Midbrain (tissue), 1 donor: Measurements from ENCODE around the gene RPL4.
A peak's percentile ranks its signal among the peaks of the same experiment; 100 is the strongest.
"Not testable (repeated sequence)": the region's sequence is repeated elsewhere in the genome, so short reads cannot be mapped to it uniquely, and the experiment has no call there.

ENCODE experiments used
- DNase-seq: peaks from one replicate; lab custom pipeline; 2025; lab: John Stamatoyannopoulos, UW

Gene RPL4

DNA sequence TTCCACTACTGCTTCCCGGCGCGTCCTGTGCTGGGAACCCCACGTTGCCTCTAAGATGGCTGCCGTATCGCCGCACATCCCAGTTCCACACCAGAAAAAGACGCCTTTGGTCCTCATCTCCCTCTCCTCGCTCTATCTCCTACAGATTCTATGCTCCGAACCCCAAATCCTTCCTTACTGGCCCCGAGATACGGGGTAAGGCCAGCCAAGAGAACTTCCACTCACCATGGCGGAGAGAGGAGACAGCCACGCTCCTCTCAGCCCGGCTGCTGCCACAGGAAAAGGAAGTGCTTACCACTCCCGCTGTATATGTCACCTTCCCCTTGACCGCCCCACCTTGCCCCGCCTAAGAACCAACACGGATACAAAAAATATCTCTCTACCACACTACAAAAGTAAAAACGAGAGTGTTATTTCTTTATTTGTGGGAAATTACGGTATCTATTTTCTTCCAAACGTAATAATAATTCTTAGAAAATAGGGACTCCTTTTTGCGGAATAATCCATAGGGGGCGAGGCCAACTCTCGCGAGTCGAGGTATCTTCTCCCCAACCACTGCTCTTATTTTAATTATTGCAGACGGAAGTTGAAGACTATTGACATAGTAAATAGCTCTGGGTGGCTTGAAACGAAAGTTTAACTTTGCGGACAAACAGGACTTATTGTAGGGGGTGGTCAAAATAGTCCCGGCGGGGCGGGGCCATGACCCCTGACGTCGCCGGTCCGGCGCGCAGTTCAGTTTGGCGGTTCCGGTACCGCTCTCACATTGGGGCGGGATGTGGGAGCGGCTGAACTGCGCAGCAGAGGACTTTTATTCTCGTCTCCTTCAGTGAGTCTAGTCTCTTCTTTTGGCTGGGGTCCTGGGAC, at the start of gene RPL4, which contains the start of gene ZWILCH:
Gene RPL4 (minus strand): TSS at position 293 of the 867 bp plus-strand sequence. CDS start 65 bp downstream, at position 228.
Gene ZWILCH (plus strand): TSS at position 764 of the 867 bp plus-strand sequence. CDS start 13 bp downstream, at position 777.
- peak; percentile 79 for DNase-seq

DNA sequence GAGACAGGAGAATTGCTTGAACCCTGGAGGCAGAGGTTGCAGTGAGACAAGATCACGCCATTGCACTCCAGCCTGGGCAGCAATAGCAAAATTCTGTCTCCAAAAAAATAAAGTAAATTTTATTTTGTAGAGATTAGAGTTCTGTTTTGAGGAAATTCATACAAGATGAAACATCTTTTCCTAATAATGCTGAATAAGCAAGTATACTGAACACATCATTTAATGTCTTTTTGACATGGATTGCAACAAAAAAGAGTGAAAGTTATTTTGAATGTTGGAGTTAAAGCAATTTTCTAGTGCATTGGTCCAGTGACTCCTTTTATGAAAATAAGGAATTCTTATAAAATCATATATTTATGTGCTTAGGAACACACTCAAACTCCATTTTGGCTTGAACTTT, 40.6 kb upstream of the RPL4 start:
- DNase-seq = no peak

GRCh38 chr15:66542896-66543295, 38.2 kb upstream of the RPL4 start:
- DNase-seq = no peak

GRCh38 chr15:66535056-66535455, 30.4 kb upstream of the RPL4 start:
- DNase-seq = no peak

GRCh38 chr15:66524838-66525237, 20.2 kb upstream of the RPL4 start:
- peak; percentile 7 for DNase-seq

GRCh38 chr15:66523926-66524325, 19.3 kb upstream of the RPL4 start:
- no peak for DNase-seq

GRCh38 chr15:66515901-66516322, 11.3 kb upstream of the RPL4 start:
- no peak for DNase-seq

- DNase-seq = no peak
These were observed 9.9 kb upstream of the RPL4 start for GRCh38 chr15:66514586-66514985.

DNA sequence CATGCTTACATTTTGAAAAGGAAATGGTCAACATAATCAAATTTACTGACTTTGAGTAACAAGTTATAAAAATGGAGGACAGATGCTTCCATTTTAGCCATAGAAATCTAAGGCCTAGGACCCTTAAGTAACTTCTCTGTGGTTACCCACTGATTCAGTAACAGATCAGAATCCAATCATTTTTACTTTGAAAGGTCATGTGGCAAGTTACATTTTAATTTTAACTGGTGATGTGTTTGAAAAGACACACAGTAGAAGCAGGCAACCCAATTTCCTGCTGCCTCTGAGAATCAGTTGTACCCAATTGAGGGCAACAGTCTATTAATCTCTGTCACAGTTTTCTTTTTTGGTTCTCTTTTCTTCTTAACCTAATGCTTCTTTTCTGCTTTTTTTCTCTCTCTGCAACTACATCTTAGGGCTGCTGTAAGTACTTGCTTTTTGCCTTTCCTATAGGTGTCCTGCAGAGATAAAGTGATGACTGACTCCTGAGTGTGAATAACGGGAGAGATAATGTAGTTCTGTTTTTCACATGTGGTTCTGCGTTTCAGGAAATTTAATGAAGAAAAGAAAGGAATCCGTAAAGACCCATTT, 3.7 kb upstream of the RPL4 start:
- DNase-seq = no peak

DNA sequence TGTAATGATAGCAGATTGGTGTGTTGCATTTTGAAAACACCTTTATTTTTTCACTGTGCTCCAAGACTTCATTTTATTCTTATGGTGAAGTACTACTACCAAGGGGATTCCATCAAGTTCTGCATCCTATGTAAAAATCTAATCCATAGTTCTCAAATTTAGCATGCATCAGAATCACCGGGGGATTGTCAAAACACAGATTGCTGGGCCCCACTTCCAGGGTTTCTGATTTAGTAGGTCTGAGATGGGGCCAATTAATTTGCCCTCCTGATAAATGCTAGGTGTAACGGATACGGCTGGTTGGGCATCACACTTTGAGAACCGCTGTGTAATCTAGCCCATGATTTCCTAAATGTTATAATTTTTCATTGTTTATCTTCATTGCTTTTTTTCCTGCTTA, 1.2 kb upstream of the RPL4 start:
- no peak for DNase-seq

- no peak for DNase-seq
These were observed 766 bp upstream of the RPL4 start for GRCh38 chr15:66505430-66505811.

DNA sequence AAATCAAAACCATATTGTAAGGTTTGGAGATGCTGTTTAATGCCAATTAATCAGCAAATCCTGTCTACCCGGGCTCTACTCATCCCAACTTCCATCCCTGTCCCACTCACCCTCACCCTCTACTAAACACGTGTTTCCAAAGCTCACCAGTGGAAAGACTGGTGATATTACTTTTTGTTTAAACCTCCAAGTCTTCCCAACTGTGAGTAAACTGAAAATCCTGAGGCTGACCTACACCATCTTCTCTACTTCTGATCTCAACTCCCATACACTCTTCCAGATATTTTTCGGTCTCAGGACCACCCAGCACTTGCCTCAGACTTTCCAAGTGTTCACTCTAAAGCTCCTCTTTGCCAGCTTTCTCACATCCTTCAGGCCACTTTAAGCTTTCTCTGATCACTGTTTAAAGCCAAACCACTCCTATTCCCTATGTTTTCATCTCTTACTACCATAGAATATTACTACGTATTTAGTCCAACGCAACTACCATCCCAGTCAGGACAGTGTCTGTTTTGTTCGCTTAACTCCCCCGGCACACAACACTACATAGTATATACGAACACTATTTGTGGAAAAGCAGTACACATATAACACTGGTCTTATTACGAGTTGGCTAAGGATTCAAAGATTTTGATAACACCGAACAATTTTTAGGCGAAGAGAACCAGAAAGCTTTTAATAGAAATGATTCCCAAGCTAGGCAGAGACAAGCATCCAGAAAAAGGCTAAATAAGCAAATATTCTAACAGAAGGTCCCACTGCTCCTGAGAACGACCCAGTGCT, 684 bp downstream of the RPL4 start:
- no peak for DNase-seq

DNA sequence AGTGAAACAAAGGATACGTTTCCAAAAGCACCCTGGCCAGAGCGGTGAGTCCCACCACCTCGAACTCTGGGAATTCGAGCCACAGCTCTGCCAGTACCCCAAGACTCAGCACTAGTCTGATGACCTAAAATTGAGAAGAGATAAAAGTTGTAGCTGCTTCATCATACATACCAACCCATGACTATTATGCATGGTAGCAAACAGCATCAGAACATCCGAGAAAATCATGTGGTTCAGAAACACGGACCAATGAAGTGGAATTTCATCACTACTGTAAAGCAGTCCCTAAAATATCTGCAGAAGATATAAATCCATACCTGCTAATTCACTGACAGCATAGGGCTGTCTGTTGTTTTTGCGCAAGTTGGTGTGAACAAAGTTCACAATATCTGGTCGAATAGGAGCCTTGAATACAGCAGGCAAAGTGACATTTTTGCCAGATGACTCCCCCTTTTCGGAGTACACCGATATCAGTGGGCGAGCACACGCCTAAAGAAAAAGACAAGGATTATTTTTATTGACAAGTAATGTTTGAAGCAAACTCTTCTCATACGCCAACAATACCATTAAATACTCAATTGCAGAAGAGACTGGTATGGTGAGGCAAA, 1.5 kb downstream of the RPL4 start:
- not testable (repeated sequence) for DNase-seq

GRCh38 chr15:66502491-66502890, 2.2 kb downstream of the RPL4 start:
- no peak for DNase-seq

GRCh38 chr15:66500346-66500745, 4.3 kb downstream of the RPL4 start:
- DNase-seq = not testable (repeated sequence)

DNA sequence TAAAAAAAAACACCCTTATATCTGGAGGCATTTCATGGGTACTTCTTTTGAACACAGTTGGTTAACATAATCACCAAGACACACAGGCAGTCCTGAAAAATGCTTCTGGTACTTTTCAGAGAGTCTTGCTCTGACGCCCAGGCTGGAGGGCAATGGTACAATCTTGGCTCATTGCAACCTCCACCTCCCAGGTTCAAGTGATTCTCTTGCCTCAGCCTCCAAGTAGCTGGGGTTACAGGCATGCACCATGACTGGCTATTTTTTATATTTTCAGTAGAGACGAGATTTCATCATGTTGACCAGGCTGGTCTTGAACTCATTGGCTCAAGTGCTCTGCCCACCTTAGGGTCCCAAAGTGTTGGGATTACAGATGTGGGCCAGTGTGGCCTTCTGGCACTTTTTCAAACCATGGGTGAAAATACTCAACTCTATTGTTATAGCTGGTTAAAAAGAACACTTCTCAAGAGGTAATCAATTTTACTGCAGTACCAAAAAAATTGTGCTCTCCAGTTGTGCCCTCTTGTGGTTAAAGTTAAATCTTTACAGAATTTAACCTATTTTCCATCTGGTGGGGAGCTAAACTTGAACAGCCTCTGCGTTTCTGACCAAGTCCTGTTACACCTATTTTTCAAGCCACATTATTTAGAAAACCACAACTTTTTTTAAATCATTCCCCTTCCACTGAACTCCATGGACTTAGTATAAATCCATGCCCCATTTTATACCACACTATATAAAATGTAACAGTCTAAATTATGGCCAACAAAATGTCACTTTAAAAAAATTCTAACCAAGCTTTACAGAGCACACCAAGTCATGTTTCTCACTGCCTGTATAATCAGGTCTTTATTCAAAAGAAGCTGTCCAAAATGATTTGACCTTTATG, 5.9 kb downstream of the RPL4 start:
- DNase-seq = no peak

DNA sequence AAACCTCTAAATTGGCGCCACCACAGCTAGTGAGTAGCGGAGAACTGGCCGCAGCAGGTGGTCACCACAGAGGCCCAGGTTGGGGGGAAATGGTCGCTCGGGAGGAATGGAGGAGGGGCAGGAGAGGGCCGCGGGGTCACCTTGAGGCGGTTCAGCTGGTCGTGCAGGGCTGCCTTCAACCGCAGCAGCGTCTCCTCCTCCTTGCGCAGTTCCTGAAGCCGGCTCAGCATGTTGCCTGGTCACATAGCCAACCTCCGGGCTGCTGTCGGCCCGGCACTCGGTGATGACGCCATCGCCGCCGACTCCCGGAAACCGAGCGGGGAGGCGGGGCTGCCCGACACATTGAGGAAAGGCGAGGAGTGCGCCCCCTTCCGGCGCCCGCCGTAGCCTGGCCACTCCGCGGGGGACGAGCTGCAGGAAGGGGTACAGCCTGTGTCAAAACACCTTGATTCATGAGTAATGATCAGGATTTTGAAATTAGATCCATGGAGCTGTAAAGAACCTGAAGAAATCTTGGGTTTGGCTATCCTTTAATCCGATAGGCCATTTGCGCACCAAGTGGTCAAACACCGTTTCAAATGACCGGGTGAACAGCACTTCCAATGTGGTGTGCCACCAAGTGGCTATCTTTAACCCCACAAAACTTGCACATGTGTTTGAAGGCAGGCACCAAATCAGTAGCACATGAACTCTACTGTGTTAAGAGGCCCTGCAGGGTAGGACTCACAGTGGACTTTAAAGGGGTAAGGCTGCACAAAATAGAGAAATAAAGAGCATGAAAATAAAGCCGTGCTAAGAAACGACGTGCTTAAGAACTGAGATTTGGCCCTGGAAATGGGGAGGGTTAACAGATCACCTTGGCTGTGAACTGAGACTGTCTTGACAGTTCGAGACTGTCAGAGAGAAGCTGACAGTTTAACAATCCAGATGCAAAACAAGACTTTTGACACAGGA, 6.9 kb downstream of the RPL4 start, which contains the start of gene SNAPC5:
Gene SNAPC5 (minus strand): TSS at position 261 of the 954 bp plus-strand sequence. CDS start 31 bp downstream, at position 230.
- DNase-seq = peak; percentile 93

- no peak for DNase-seq
These were observed 7.6 kb downstream of the RPL4 start for GRCh38 chr15:66496951-66497501.

DNA sequence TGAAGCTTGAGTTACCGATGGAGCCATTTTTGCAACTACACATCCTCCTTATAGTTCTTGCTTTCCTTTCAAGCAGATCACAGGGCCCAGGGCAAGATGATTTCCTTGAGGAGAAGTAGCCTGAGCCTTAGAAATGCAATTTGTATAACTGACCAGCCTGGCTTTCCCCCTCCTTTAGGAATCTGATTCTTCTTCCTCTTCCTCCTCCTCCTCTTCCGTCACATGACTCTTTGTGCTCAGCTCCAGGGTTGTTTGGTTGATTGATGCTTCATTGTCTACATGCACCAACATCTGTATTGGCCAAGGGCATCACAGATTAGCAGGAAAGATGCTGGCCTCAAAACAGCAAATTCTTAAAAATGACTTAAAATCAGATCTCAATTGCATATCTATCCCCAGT, 10.4 kb downstream of the RPL4 start:
- DNase-seq = no peak
